Naive thymus-derived CD4-positive, alpha-beta T cell (primary cell): ENCODE data around the gene GFPT2. TPM values are rescaled to one million over a fixed set of nuclear protein-coding genes. Genes with fewer than 3 reads are reported as not detected.

Experiments used
- ATAC-seq: fragments of 150-1000 bp; cut with Tn5 transposase; 2 replicates; pipeline ENCODE4 v1.10.0; 2021; ENCODE audit warnings: mild to moderate bottlenecking, moderate library complexity
- CTCF ChIA-PET: fragments of 350-600 bp; sonication (Branson Sonifier 250); formaldehyde crosslinking; loops from one replicate; lab custom pipeline; 2021; ENCODE audit warnings: antibody characterized with exemption; lab: Charles Lee
- POLR2A ChIA-PET: fragments of 350-600 bp; sonication (Branson Sonifier 250); formaldehyde crosslinking; loops from one replicate; lab custom pipeline; 2021; ENCODE audit warnings: antibody characterized with exemption, inconsistent platforms; lab: Charles Lee
- DNase-seq, 9 donors: peaks; one replicate each; pipeline versions ENCODE4 v3.0.0 to v3.0.0-alpha.2; 2020 to 2022; ENCODE audit warnings: mixed read lengths in 1 of 9
- H3K27ac ChIP-seq: one replicate; pipeline ENCODE4 v1.7.0; 2013; ENCODE audit warnings: mild to moderate bottlenecking, low read depth, low read length, moderate library complexity
- H3K27me3 ChIP-seq, 2 donors: one replicate each; pipeline ENCODE4 v1.7.0; 2013; ENCODE audit warnings: low read length in 2 of 2, mild to moderate bottlenecking in 2 of 2, moderate library complexity in 2 of 2; ENCODE audit not compliant: control insufficient read depth in 2 of 2, insufficient read depth in 2 of 2
- H3K36me3 ChIP-seq, 3 experiments: 1 replicate in 2 of 3; 2 replicates in 1 of 3; pipeline ENCODE4 v1.7.0; 2013; ENCODE audit warnings: low read length in 3 of 3, mild to moderate bottlenecking in 3 of 3, moderate library complexity in 1 of 3; ENCODE audit not compliant: insufficient read depth in 3 of 3, control insufficient read depth in 2 of 3
- H3K4me1 ChIP-seq, 2 donors: one replicate each; pipeline ENCODE4 v1.7.0; 2013; ENCODE audit warnings: low read length in 2 of 2, mild to moderate bottlenecking in 2 of 2, moderate library complexity in 1 of 2; ENCODE audit not compliant: control insufficient read depth in 2 of 2, insufficient read depth in 2 of 2
- H3K4me3 ChIP-seq: 2 replicates; pipeline ENCODE4 v1.7.0; 2013; ENCODE audit warnings: mild to moderate bottlenecking, low read length
- H3K9me3 ChIP-seq, 3 experiments: 1 replicate in 2 of 3; 2 replicates in 1 of 3; pipeline ENCODE4 v1.7.0; 2013; ENCODE audit warnings: low read length in 3 of 3; ENCODE audit not compliant: control insufficient read depth in 2 of 3
- H3K27ac Mint-ChIP-seq, 9 donors: one replicate each; pipeline ENCODE4 v1.8.0; 2020 to 2022; ENCODE audit warnings: mixed read lengths in 9 of 9, mild to moderate bottlenecking in 8 of 9, moderate library complexity in 5 of 9, inconsistent platforms in 2 of 9
- H3K27me3 Mint-ChIP-seq, 5 donors: one replicate each; pipeline ENCODE4 v1.8.0; 2021 to 2022; ENCODE audit warnings: mixed read lengths in 5 of 5, mild to moderate bottlenecking in 1 of 5
- H3K36me3 Mint-ChIP-seq, 5 donors: one replicate each; pipeline ENCODE4 v1.8.0; 2020 to 2022; ENCODE audit warnings: mixed read lengths in 5 of 5, mild to moderate bottlenecking in 3 of 5, inconsistent platforms in 1 of 5
- H3K4me1 Mint-ChIP-seq, 7 donors: one replicate each; pipeline ENCODE4 v1.8.0; 2020 to 2022; ENCODE audit warnings: mixed read lengths in 7 of 7, mild to moderate bottlenecking in 3 of 7, inconsistent platforms in 1 of 7
- H3K4me3 Mint-ChIP-seq, 10 donors: one replicate each; pipeline ENCODE4 v1.8.0; 2020 to 2022; ENCODE audit warnings: mild to moderate bottlenecking in 10 of 10, mixed read lengths in 10 of 10, moderate library complexity in 6 of 10, inconsistent platforms in 2 of 10
- H3K9me3 Mint-ChIP-seq, 11 donors: one replicate each; pipeline ENCODE4 v1.8.0; 2020 to 2022; ENCODE audit warnings: mixed read lengths in 11 of 11, mild to moderate bottlenecking in 4 of 11, inconsistent platforms in 1 of 11, moderate library complexity in 1 of 11
- intact Hi-C, 2 donors: fragments of 100-400 bp; cut with micrococcal nuclease; formaldehyde crosslinking; loops; one replicate each; pipeline ENCODE4 v1.15.1; 2023
- polyA plus RNA-seq, 2 donors: library from polyadenylated mRNA; unstranded; fragments of 300-500 nt; fragmentation: Illumina TruSeq; gene quantifications; one replicate each; pipeline ENCODE4 v1.2.3, GENCODE V29; 2021
- total RNA-seq, 6 experiments: library from RNA in 5 of 6; stranded (reverse) in 5 of 6; gene quantifications; 1 replicate in 5 of 6; 2 replicates in 1 of 6; pipeline ENCODE4 v1.2.3 and lab custom pipeline; 2021 to 2026

The GFPT2 gene
- total and polyA plus RNA-seq, 7 experiments from 2014 or later = 0.16 to 0.81 TPM; not detected in 5

- Mint-ChIP-seq H3K4me1 (no peaks in the 10 kb centered on the region), H3K36me3 (no peaks in the 10 kb centered on the region), H3K4me3 (no peak overlapping the region), H3K9me3 (no peaks in the 10 kb centered on the region), H3K27me3 (peaks cover 0 to 12% (median 0%) of the 10 kb centered on the region in 5 donors), H3K27ac (peak overlapping the region in 1 of 9 donors; percentile 62)
- Histone ChIP-seq H3K27me3 (no peaks in the 10 kb centered on the region), H3K4me3 (no peak overlapping the region), H3K36me3 (no peaks in the 10 kb centered on the region), H3K27ac (no peak overlapping the region), H3K9me3 (no peaks in the 10 kb centered on the region), H3K4me1 (no peaks in the 10 kb centered on the region)
- ATAC-seq (no peak), DNase-seq (no peak)
- ChIA-PET CTCF (interaction anchor here (0.9 to 1.6 kb wide), 3 partner anchors 10 to 12 kb away, joined by 3 to 5 read pairs (median 4); no protein-coding TSS in a partner anchor), POLR2A (no interaction called here)
- intact Hi-C loops = no loop called here
These were observed 48.4 kb downstream of the GFPT2 start for GRCh38 chr5:180304431-180305375.

- no peak for DNase-seq
- Histone ChIP-seq H3K27me3 (no peaks in the 10 kb centered on the region), H3K4me1 (no peaks in the 10 kb centered on the region), H3K4me3 (no peak overlapping the region), H3K36me3 (no peaks in the 10 kb centered on the region), H3K9me3 (no peaks in the 10 kb centered on the region), H3K27ac (no peak overlapping the region)
- no peaks in the 10 kb centered on the region for H3K4me1 Mint-ChIP-seq
- H3K27ac Mint-ChIP-seq = no peak overlapping the region
- no peak overlapping the region for H3K4me3 Mint-ChIP-seq
- H3K36me3 Mint-ChIP-seq = no peaks in the 10 kb centered on the region
- peaks cover 0 to 12% (median 0%) of the 10 kb centered on the region in 5 donors for H3K27me3 Mint-ChIP-seq
- intact Hi-C loops = no loop called here
- no peak for ATAC-seq
- ChIA-PET POLR2A (no interaction called here), CTCF (interaction anchor here (1.3 kb wide), 1 partner anchor 12 kb away, joined by 3 read pairs; no protein-coding TSS in a partner anchor)
- no peaks in the 10 kb centered on the region for H3K9me3 Mint-ChIP-seq
These were observed 49.2 kb downstream of the GFPT2 start for GRCh38 chr5:180304016-180304292.

- Histone ChIP-seq H3K4me1 (no peaks in the 10 kb centered on the region), H3K36me3 (no peaks in the 10 kb centered on the region), H3K4me3 (no peak overlapping the region), H3K27ac (no peak overlapping the region), H3K27me3 (no peaks in the 10 kb centered on the region), H3K9me3 (no peaks in the 10 kb centered on the region)
- Mint-ChIP-seq H3K27ac (no peak overlapping the region), H3K27me3 (peaks cover 0 to 12% (median 0%) of the 10 kb centered on the region in 5 donors), H3K9me3 (no peaks in the 10 kb centered on the region), H3K4me3 (no peak overlapping the region), H3K36me3 (no peaks in the 10 kb centered on the region), H3K4me1 (no peaks in the 10 kb centered on the region)
- DNase-seq = no peak
- CTCF ChIA-PET = interaction anchor here (1.3 kb wide), 1 partner anchor 12 kb away, joined by 3 read pairs; no protein-coding TSS in a partner anchor
- POLR2A ChIA-PET = no interaction called here
- intact Hi-C loops = no loop called here
- ATAC-seq = no peak
These were observed 49.7 kb downstream of the GFPT2 start for GRCh38 chr5:180303226-180304015.

DNA sequence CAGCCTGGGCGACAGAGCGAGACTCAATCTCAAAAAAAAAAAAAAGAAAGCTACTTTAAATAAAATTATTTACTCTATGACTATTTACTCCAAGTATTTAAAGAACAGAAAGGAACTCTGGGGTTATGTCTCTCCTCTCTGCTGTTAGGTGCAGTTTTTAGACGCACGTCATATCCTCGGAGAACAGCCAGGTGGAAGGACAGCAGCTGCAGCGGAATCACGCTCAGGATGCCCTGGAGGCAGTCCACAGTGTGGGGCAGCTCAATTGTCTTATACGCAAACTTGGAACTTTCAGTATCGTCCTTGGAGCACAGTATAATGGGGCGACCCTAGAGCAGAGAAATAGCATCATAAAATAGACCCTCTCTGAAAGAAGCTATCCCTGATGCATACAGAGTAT lies 50.9 kb downstream of the GFPT2 start:
- Mint-ChIP-seq H3K27ac (no peak overlapping the region), H3K4me3 (no peak overlapping the region), H3K9me3 (no peaks in the 10 kb centered on the region), H3K36me3 (no peaks in the 10 kb centered on the region), H3K4me1 (peaks cover 0 to 4% (median 0%) of the 10 kb centered on the region in 7 donors), H3K27me3 (peaks cover 0 to 12% (median 0%) of the 10 kb centered on the region in 5 donors)
- H3K4me1 ChIP-seq = no peaks in the 10 kb centered on the region
- no peaks in the 10 kb centered on the region for H3K36me3 ChIP-seq
- DNase-seq = no peak
- no peak for ATAC-seq
- no peaks in the 10 kb centered on the region for H3K9me3 ChIP-seq
- no peak overlapping the region for H3K4me3 ChIP-seq
- intact Hi-C loops = no loop called here
- no peaks in the 10 kb centered on the region for H3K27me3 ChIP-seq
- no peak overlapping the region for H3K27ac ChIP-seq
- ChIA-PET CTCF (no interaction called here), POLR2A (no interaction called here)

DNA sequence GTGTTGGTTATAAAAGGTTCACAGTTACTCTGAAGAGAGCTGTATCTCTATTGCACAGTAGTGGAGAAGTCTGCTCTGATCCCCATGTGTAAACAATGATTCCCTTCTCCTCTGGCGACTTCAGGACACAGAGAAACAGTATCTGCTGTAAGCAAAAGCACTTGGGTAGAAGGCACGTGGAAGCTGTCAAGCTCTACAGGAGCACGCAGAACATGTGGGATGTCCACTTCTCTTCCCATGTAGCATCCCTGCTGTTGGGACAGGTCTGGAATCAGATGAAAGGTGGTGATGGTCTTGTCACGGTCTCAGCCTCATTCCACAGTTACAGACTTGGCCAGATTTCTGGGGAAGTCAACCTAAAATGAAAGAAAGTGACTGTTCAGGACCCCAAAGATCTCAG lies 51.9 kb downstream of the GFPT2 start:
- ChIA-PET CTCF (no interaction called here), POLR2A (no interaction called here)
- intact Hi-C loops = no loop called here
- no peak overlapping the region for H3K27ac ChIP-seq
- H3K9me3 Mint-ChIP-seq = no peaks in the 10 kb centered on the region
- no peak overlapping the region for H3K27ac Mint-ChIP-seq
- H3K36me3 Mint-ChIP-seq = no peaks in the 10 kb centered on the region
- no peak for ATAC-seq
- no peaks in the 10 kb centered on the region for H3K27me3 ChIP-seq
- no peak for DNase-seq
- H3K4me3 ChIP-seq = no peak overlapping the region
- peaks cover 0 to 12% (median 0%) of the 10 kb centered on the region in 5 donors for H3K27me3 Mint-ChIP-seq
- H3K9me3 ChIP-seq = no peaks in the 10 kb centered on the region
- no peaks in the 10 kb centered on the region for H3K4me1 ChIP-seq
- no peaks in the 10 kb centered on the region for H3K36me3 ChIP-seq
- H3K4me3 Mint-ChIP-seq = no peak overlapping the region
- H3K4me1 Mint-ChIP-seq = peaks cover 0 to 8% (median 4%) of the 10 kb centered on the region in 7 donors

DNA sequence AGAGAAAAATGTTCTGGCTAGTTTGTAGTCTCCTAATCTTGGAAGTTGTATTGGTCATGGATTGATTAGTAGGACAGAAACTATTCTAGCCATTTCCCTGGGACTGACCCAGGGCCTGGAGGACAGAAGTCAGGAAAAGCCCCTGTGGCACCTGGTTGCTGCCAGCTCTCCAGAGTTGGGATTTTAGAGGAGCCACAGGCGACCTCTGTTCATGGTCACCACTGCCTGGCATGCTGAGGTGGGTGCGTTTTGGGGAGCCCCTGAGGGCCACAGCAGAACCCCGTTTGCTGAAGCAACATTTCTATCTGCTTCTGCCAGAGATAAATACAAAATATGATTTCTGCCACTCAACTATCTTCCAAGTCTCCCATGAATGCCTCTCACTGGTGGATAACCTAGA lies 53.6 kb downstream of the GFPT2 start:
- Mint-ChIP-seq H3K27me3 (peaks cover 0 to 8% (median 0%) of the 10 kb centered on the region in 5 donors), H3K27ac (no peak overlapping the region), H3K4me1 (peaks cover under 1 to 21% (median 9%) of the 10 kb centered on the region in 7 donors), H3K9me3 (no peaks in the 10 kb centered on the region), H3K4me3 (no peak overlapping the region), H3K36me3 (no peaks in the 10 kb centered on the region)
- no peak for ATAC-seq
- ChIA-PET CTCF (no interaction called here), POLR2A (no interaction called here)
- intact Hi-C loops = loop anchor here in 1 of 2 donors (10.0 kb wide), 1 partner anchor 445 kb away; the partner anchor contains the start of gene MRNIP
- Histone ChIP-seq H3K36me3 (no peaks in the 10 kb centered on the region), H3K4me3 (no peak overlapping the region), H3K4me1 (no peaks in the 10 kb centered on the region), H3K27me3 (no peaks in the 10 kb centered on the region), H3K27ac (no peak overlapping the region), H3K9me3 (no peaks in the 10 kb centered on the region)
- no peak for DNase-seq
